ENCODE data around the gene DST. TPM values are rescaled to one million over a fixed set of nuclear protein-coding genes. Genes with fewer than 3 reads are reported as not detected.
A peak's percentile ranks its signal among the peaks of the same experiment; 100 is the strongest.

DST gene
- total and polyA plus RNA-seq, 2 donors (not counting 1 experiment from before 2014, with no cell fraction given), result 1.5 to 1.9 TPM

DNA sequence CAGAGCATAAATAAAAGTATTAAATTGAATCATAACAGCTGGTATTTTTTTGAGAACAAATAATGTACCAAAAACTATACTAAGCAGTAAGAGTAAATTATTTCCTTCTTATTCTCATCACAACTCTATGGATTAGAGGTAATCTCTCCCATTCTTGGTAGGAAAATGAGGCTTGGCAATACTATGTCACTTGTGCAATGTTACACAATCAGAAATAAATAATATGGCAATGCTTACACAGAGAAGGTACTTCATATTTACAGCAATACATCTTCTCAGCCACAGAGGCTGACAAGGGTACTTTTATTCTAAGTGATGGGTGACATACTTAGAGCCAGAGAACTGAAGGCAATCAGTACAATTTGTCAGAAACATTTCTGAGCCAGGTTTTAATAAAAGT lies 3.9 kb downstream of the DST start:
- no peak overlapping the region for H3K4me2 ChIP-seq (replicated peaks; ENCODE audit: low read depth, low read length, poor library complexity, severe bottlenecking)
- H3K27me3 ChIP-seq (replicated peaks in 1 of 4; ENCODE audit: control extremely low read depth in 1 of 4, control insufficient read depth in 3 of 4, insufficient read depth in 4 of 4, low read length in 3 of 4), result no peaks in the 10 kb centered on the region
- no peaks in the 10 kb centered on the region for H3K79me2 ChIP-seq (ENCODE audit: control insufficient read depth, insufficient read depth, low read length)
- no peaks in the 10 kb centered on the region for H3K9me3 ChIP-seq (ENCODE audit: control extremely low read depth in 1 of 3, control insufficient read depth in 2 of 3, insufficient read depth in 1 of 3, low read length in 2 of 3)
- no peaks in the 10 kb centered on the region for H3K4me1 ChIP-seq (ENCODE audit: control insufficient read depth in 2 of 2, insufficient read depth in 2 of 2, low read length in 2 of 2)
- intact Hi-C loops (cut with micrococcal nuclease), result no loop called here
- Mint-ChIP-seq H3K4me3 (no peak overlapping the region), H3K4me1 (no peaks in the 10 kb centered on the region), H3K27me3 (peaks cover 6% of the 10 kb centered on the region), H3K9me3 (ENCODE audit: insufficient read depth) (no peaks in the 10 kb centered on the region), H3K27ac (no peak overlapping the region)
- TF ChIP-seq EZH2 (IDR thresholded peaks at IDR 0.05; ENCODE audit: borderline replicate concordance, insufficient read depth, low read depth, low read length, poor library complexity, severe bottlenecking), result no peak
- TF ChIP-seq, protein P1, sequence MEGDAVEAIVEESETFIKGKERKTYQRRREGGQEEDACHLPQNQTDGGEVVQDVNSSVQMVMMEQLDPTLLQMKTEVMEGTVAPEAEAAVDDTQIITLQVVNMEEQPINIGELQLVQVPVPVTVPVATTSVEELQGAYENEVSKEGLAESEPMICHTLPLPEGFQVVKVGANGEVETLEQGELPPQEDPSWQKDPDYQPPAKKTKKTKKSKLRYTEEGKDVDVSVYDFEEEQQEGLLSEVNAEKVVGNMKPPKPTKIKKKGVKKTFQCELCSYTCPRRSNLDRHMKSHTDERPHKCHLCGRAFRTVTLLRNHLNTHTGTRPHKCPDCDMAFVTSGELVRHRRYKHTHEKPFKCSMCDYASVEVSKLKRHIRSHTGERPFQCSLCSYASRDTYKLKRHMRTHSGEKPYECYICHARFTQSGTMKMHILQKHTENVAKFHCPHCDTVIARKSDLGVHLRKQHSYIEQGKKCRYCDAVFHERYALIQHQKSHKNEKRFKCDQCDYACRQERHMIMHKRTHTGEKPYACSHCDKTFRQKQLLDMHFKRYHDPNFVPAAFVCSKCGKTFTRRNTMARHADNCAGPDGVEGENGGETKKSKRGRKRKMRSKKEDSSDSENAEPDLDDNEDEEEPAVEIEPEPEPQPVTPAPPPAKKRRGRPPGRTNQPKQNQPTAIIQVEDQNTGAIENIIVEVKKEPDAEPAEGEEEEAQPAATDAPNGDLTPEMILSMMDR (IDR thresholded peaks at IDR 0.05), result no peak
- no peak overlapping the region for H3K9ac ChIP-seq (ENCODE audit: low read length)
- H3K27ac ChIP-seq (ENCODE audit: low read length in 2 of 2), result no peak overlapping the region
- no peak for DNase-seq
- no peaks in the 10 kb centered on the region for H4K20me1 ChIP-seq (ENCODE audit: control insufficient read depth, insufficient read depth, low read length, poor library complexity, severe bottlenecking)
- POLR2A ChIA-PET, result no interaction called here
- no peaks in the 10 kb centered on the region for H3K36me3 ChIP-seq (replicated peaks in 1 of 2; ENCODE audit: control extremely low read depth in 1 of 2, control insufficient read depth in 1 of 2, extremely low read depth in 1 of 2, insufficient read depth in 2 of 2, low read length in 1 of 2)
- H2AFZ ChIP-seq (ENCODE audit: insufficient read depth, low read depth, low read length, poor library complexity, severe bottlenecking), result no peak overlapping the region
- ATAC-seq (ENCODE audit: low read depth), result no peak
- H3K4me3 ChIP-seq (ENCODE audit: control extremely low read depth in 1 of 5, extremely low read depth in 1 of 5, insufficient read depth in 1 of 5, low read depth in 2 of 5, low read length in 4 of 5), result no peak overlapping the region
- CTCF ChIA-PET, result no interaction called here

DNA sequence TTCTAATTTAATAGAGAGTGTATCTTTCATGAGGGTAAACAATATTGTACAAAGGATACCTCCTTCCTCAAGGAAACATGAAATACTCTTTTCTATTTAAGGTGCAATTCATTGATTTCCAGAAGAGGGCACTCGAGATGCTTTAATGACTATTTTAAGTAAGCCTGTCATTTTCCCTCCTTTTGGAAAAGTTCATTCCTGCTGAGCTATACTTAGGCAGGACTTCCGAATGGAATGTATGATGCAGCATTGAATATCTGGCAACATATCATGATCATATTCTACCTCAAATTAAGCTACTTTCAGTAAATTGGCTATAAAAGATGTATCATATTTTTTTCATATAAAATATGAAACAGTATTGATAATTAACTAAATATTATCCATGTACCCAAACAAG lies 5.0 kb downstream of the DST start:
- Histone ChIP-seq H3K27ac (ENCODE audit: low read length in 2 of 2) (no peak overlapping the region), H3K4me1 (ENCODE audit: control insufficient read depth in 2 of 2, insufficient read depth in 2 of 2, low read length in 2 of 2) (no peaks in the 10 kb centered on the region), H3K79me2 (ENCODE audit: control insufficient read depth, insufficient read depth, low read length) (no peaks in the 10 kb centered on the region), H2AFZ (ENCODE audit: insufficient read depth, low read depth, low read length, poor library complexity, severe bottlenecking) (no peak overlapping the region), H3K36me3 (replicated peaks in 1 of 2; ENCODE audit: control extremely low read depth in 1 of 2, control insufficient read depth in 1 of 2, extremely low read depth in 1 of 2, insufficient read depth in 2 of 2, low read length in 1 of 2) (no peaks in the 10 kb centered on the region), H3K9me3 (ENCODE audit: control extremely low read depth in 1 of 3, control insufficient read depth in 2 of 3, insufficient read depth in 1 of 3, low read length in 2 of 3) (no peaks in the 10 kb centered on the region), H3K4me3 (ENCODE audit: control extremely low read depth in 1 of 5, extremely low read depth in 1 of 5, insufficient read depth in 1 of 5, low read depth in 2 of 5, low read length in 4 of 5) (no peak overlapping the region), H3K27me3 (replicated peaks in 1 of 4; ENCODE audit: control extremely low read depth in 1 of 4, control insufficient read depth in 3 of 4, insufficient read depth in 4 of 4, low read length in 3 of 4) (no peaks in the 10 kb centered on the region), H3K9ac (ENCODE audit: low read length) (no peak overlapping the region), H4K20me1 (ENCODE audit: control insufficient read depth, insufficient read depth, low read length, poor library complexity, severe bottlenecking) (no peaks in the 10 kb centered on the region), H3K4me2 (replicated peaks; ENCODE audit: low read depth, low read length, poor library complexity, severe bottlenecking) (no peak overlapping the region)
- ATAC-seq (ENCODE audit: low read depth) (no peak), DNase-seq (peak; percentile 15)
- H3K27me3 Mint-ChIP-seq, result peaks cover 7% of the 10 kb centered on the region
- ChIA-PET POLR2A (no interaction called here), CTCF (interaction anchor here (0.7 kb wide), 1 partner anchor 680 kb away, joined by 3 read pairs; the partner anchor contains the start of gene PRIM2)
- intact Hi-C loops (cut with micrococcal nuclease), result loop anchor here (1.0 kb wide), 1 partner anchor 679 kb away; no protein-coding TSS in a partner anchor
- no peaks in the 10 kb centered on the region for H3K4me1 Mint-ChIP-seq
- no CpG with 5 or more reads among the region's 2 CpGs for WGBS (ENCODE audit: insufficient coverage)
- no peak for TF ChIP-seq EZH2 (IDR thresholded peaks at IDR 0.05; ENCODE audit: borderline replicate concordance, insufficient read depth, low read depth, low read length, poor library complexity, severe bottlenecking)
- TF ChIP-seq, protein P1 (IDR thresholded peaks at IDR 0.05), result peak; percentile 42
- H3K9me3 Mint-ChIP-seq (ENCODE audit: insufficient read depth), result no peaks in the 10 kb centered on the region
- H3K27ac Mint-ChIP-seq, result no peak overlapping the region
- H3K4me3 Mint-ChIP-seq, result no peak overlapping the region

All from B cell (primary cell).